A673 (cell line): ENCODE measurements around the gene PRND.

Source experiments
- EZH2 ChIP-seq: fragments of 200-600 bp; sonication (generic); IDR thresholded peaks from 2 replicates; pipeline ENCODE4 v1.6.1; 2017; ENCODE audit warnings: borderline replicate concordance, low read depth, mild to moderate bottlenecking, mixed read lengths, antibody characterized with exemption, low read length; ENCODE audit not compliant: poor library complexity, severe bottlenecking
- TF ChIP-seq, protein P1 (sequence below): fragments of 300-800, 200-600 bp; sonication (generic); conservative IDR thresholded peaks from 2 replicates; pipeline ENCODE4 v1.5.1; 2017; ENCODE audit warnings: low read depth, mild to moderate bottlenecking, antibody characterized with exemption, low read length, moderate library complexity, mixed read lengths

DNA sequence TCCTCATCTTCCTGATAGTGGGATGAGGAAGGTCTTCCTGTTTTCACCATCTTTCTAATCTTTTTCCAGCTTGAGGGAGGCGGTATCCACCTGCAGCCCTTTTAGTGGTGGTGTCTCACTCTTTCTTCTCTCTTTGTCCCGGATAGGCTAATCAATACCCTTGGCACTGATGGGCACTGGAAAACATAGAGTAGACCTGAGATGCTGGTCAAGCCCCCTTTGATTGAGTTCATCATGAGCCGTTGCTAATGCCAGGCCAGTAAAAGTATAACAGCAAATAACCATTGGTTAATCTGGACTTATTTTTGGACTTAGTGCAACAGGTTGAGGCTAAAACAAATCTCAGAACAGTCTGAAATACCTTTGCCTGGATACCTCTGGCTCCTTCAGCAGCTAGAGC, 21.8 kb upstream of the PRND start:
- TF ChIP-seq, protein P1, sequence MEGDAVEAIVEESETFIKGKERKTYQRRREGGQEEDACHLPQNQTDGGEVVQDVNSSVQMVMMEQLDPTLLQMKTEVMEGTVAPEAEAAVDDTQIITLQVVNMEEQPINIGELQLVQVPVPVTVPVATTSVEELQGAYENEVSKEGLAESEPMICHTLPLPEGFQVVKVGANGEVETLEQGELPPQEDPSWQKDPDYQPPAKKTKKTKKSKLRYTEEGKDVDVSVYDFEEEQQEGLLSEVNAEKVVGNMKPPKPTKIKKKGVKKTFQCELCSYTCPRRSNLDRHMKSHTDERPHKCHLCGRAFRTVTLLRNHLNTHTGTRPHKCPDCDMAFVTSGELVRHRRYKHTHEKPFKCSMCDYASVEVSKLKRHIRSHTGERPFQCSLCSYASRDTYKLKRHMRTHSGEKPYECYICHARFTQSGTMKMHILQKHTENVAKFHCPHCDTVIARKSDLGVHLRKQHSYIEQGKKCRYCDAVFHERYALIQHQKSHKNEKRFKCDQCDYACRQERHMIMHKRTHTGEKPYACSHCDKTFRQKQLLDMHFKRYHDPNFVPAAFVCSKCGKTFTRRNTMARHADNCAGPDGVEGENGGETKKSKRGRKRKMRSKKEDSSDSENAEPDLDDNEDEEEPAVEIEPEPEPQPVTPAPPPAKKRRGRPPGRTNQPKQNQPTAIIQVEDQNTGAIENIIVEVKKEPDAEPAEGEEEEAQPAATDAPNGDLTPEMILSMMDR: no peak
- TF ChIP-seq EZH2: no peak
